ENCODE data around the gene NTHL1. TPM values are rescaled to one million over a fixed set of nuclear protein-coding genes. Genes with fewer than 3 reads are reported as not detected.

Gene NTHL1
- polyA plus RNA-seq (2011; rRNA removed) (10.7 and 14.5 TPM in 2 replicates), polyA minus RNA-seq (2011; rRNA and poly(A)+ RNA removed) (4.3 and 4.7 TPM in 2 replicates)

GRCh38 chr16:2047330-2048115 is at the start of gene NTHL1, which contains the start of gene TSC2:
TSS of gene NTHL1 (minus strand) at chr16:2047834. CDS start at chr16:2047823, 11 bp downstream.
TSS of gene TSC2 (plus strand) at chr16:2047985. CDS start at chr16:2048616, 631 bp downstream.
- Histone ChIP-seq H3K27ac (ENCODE audit: low read depth, low read length) (peak within 1 kb of the TSS; percentile 31), H3K9me3 (ENCODE audit: control insufficient read depth, insufficient read depth, low read length) (no peaks in the 10 kb centered on the region; the same call in 1 of the 2 replicates), H3K27me3 (ENCODE audit: control insufficient read depth, insufficient read depth, low read length) (no peaks in the 10 kb centered on the region), H3K4me3 (ENCODE audit: low read depth, low read length) (peak within 1 kb of the TSS; percentile 85)
- POLR2A ChIA-PET, result interaction anchor here (0.6 to 1.8 kb wide), 8 partner anchors 12 to 108 kb away, joined by 3 to 12 read pairs (median 5); partner anchors contain the start of genes RPS2, TBL3 and TRAF7
- DNase-seq (ENCODE audit: low read depth, low spot score), result peak; percentile 88
- CTCF ChIA-PET, result interaction anchor here (1.0 to 4.0 kb wide), 3 partner anchors 12 to 93 kb away, joined by 3 to 19 read pairs (median 5); no protein-coding TSS in a partner anchor
- peak; percentile 44 for TF ChIP-seq CTCF (IDR thresholded peaks at IDR 0.05; ENCODE audit: low read depth, low read length)

GRCh38 chr16:2096853-2097595 is 49.4 kb upstream of the NTHL1 start:
- Histone ChIP-seq H3K27ac (ENCODE audit: low read depth, low read length) (peak overlapping the region; percentile 11), H3K27me3 (ENCODE audit: control insufficient read depth, insufficient read depth, low read length) (no peaks in the 10 kb centered on the region), H3K9me3 (ENCODE audit: control insufficient read depth, insufficient read depth, low read length) (peaks cover 4% of the 10 kb centered on the region; the same call in 1 of the 2 replicates), H3K4me3 (ENCODE audit: low read depth, low read length) (no peak overlapping the region)
- CTCF ChIA-PET, result no interaction called here
- DNase-seq (ENCODE audit: low read depth, low spot score), result no peak
- POLR2A ChIA-PET, result no interaction called here
- no peak for TF ChIP-seq CTCF (IDR thresholded peaks at IDR 0.05; ENCODE audit: low read depth, low read length)

- TF ChIP-seq CTCF (IDR thresholded peaks at IDR 0.05; ENCODE audit: low read depth, low read length), result no peak
- H3K4me3 ChIP-seq (ENCODE audit: low read depth, low read length), result no peak overlapping the region
- peaks cover 11% of the 10 kb centered on the region; the same call in 1 of the 2 replicates for H3K9me3 ChIP-seq (ENCODE audit: control insufficient read depth, insufficient read depth, low read length)
- no peak overlapping the region for H3K27ac ChIP-seq (ENCODE audit: low read depth, low read length)
- POLR2A ChIA-PET, result no interaction called here
- CTCF ChIA-PET, result no interaction called here
- H3K27me3 ChIP-seq (ENCODE audit: control insufficient read depth, insufficient read depth, low read length), result no peaks in the 10 kb centered on the region
- no peak for DNase-seq (ENCODE audit: low read depth, low spot score)
These were observed 48.4 kb upstream of the NTHL1 start for GRCh38 chr16:2095918-2096582.

GRCh38 chr16:2095315-2095853 is 47.8 kb upstream of the NTHL1 start:
- no peak overlapping the region for H3K27ac ChIP-seq (ENCODE audit: low read depth, low read length)
- no peaks in the 10 kb centered on the region for H3K27me3 ChIP-seq (ENCODE audit: control insufficient read depth, insufficient read depth, low read length)
- POLR2A ChIA-PET, result no interaction called here
- DNase-seq (ENCODE audit: low read depth, low spot score), result no peak
- peaks cover 11% of the 10 kb centered on the region; the same call in 1 of the 2 replicates for H3K9me3 ChIP-seq (ENCODE audit: control insufficient read depth, insufficient read depth, low read length)
- TF ChIP-seq CTCF (IDR thresholded peaks at IDR 0.05; ENCODE audit: low read depth, low read length), result no peak
- CTCF ChIA-PET, result no interaction called here
- no peak overlapping the region for H3K4me3 ChIP-seq (ENCODE audit: low read depth, low read length)
